SK-N-DZ (cell line): Measurements from ENCODE around the gene PHGDH.

Experiments
- DNase-seq: peaks from one replicate; pipeline ENCODE4 v3.0.0-alpha.2; 2015; ENCODE audit warnings: low spot score

The PHGDH gene

DNA sequence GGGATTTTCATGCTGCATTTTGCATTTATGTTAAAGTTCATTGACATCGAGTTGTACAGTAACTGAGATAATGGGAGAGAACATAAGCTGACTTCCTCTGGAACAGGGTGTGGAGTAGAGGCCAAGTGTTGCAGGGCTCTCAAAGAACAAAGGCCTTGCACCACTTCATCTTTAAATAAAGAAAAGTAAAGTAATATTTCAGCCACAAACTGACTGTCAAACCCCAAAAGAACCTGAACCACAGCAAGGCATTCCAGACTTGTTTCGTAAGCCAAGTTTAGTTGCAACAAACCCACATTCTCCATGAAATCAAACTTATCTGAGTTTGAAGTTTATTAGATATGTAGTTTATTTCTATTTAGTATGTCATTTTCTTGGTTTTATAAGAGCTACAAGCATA lies 76.0 kb downstream of the PHGDH start:
- no peak for DNase-seq

DNA sequence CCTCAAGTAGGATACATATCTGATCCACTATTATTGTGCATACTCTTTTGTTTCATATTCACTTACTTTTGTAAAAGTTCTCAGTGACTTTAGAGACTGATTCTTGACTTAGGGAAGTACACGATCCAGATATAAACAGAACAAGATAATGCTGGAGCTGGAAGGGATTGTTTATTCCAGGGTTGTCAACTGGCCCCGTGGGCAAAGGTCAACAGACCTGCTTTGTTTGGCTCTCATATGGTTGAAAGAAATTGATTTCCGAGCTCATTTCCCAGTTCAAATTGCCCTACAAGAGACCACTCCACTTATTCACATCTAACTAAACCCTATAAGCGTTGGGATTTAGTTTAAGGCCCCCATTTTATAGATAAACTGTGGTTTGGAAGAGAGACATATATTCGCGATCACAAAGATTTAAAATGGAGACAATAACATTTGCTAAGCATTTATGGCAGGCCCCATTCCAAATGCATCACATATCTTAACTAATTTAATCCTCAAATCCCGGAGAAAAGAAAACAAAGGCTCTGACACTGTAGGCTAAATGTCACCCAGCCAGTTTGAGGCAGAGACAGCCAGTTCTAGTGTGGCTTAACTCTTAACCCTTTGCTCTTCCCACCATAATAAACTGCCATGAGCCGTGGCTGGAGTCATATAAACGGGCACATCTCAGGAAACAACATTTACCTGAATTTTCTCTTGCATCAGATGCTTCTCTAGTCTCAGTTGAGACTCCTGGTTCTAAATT lies 78.9 kb downstream of the PHGDH start:
- DNase-seq: no peak

DNA sequence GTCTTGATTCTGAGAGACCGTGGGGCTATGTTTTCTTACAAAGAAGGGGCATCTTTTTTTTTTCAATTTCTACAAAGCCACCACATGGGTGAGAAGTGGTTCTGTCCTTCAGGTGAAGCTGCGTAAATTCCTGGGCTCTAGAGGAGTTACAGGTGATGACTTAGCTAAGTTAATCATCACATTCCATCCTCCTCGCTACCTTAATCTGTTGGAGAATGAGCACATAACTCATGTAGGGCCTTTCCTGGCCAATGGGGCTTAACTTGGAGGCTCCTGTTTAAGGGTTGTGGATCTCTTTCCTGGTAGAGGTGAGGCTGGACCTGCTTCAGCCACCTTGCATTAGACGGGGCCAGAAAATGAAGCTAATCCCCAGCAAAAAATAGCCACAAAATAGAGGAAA lies 79.6 kb downstream of the PHGDH start:
- no peak for DNase-seq
